GM19438 (cell line): ENCODE data around the gene RANBP6.

Experiments
- ATAC-seq: cut with Tn5 transposase; IDR thresholded peaks from one replicate; pipeline ENCODE4 v1.9.1; 2021; ENCODE audit warnings: low read depth; ENCODE audit not compliant: unreplicated experiment

RANBP6 gene

DNA sequence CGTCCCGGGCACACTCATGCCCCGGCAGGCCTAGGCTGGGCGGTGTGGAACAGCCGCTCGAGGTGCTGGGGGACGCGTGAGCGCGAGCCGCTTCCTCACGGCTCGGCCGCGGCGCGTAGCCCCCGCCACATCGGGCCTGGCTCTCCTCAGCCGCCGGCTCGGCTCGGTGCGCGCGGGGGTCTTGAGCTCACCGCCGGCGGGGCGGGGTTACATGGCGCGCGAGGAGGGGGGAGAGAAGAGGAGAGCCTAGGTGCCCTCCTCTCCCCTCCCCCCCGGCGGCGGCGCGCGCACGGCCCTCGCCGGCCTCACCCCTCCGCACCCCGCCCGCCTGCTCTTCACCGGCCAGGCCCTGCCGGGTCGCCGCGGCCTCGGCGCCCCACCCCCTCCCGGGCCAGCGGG lies 7.7 kb downstream of the RANBP6 start:
- ATAC-seq = peak; percentile 33

- ATAC-seq = peak; percentile 63
These were observed 8.2 kb downstream of the RANBP6 start for GRCh38 chr9:6007058-6007769.

- no peak for ATAC-seq
These were observed 8.7 kb downstream of the RANBP6 start for GRCh38 chr9:6006749-6007057.

DNA sequence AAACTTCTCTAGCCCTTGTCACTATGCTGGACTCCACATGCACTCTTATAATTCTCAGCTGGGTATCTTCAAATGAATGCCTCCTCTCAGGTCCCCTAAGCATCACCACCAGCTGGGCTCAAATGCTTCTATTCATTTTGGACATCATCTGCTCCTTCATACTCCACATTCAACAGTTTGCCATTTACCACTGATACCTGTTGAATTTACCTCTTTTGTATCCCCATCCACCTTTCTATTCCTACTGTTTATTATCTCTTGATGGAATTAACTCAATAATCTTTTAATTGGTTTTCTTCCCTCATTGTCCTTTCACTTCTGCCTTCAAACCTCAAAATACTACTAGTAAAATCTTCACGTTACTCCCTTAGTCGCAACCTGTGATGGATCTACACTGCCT lies 14.5 kb downstream of the RANBP6 start:
- ATAC-seq = no peak

- no peak for ATAC-seq
These were observed 15.9 kb downstream of the RANBP6 start for GRCh38 chr9:5999443-6000101.

DNA sequence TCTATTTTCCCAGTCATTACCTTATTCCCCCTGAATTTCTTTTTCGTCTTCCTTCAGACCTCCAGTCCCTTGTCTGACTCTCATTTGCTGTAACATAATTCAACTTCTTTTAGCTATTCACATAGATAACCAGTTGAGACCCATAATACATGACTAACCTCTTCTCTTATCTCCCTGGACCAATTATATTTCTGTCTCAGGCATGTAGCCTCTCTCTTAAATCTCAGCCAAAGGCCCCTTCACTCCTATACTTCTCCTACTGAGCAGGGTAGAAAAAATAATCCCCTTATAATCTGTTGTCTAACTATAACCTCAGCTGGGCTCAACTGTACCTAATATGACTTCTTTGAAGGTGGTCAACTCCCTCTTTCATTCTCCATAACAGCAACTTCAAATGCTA lies 20.9 kb downstream of the RANBP6 start:
- ATAC-seq = no peak

DNA sequence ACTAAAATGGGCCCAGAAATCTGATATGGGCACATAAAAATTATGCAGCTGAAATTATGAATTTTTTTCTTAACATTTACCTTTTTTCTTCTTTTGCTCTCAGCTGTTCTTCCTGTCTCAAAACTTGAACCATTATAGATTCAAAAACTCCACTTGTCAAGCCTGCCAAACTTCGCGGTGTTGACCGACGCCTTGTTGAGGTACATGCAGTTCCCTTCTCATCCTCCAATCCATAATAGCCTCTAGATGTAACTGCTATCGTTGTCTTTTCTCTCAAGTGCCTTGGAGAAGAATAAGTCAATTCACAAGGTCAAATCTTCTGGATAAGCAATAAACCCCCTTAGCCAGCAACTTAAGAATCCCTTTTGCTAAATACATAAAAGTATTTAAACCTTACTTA lies 27.2 kb downstream of the RANBP6 start:
- ATAC-seq = no peak

DNA sequence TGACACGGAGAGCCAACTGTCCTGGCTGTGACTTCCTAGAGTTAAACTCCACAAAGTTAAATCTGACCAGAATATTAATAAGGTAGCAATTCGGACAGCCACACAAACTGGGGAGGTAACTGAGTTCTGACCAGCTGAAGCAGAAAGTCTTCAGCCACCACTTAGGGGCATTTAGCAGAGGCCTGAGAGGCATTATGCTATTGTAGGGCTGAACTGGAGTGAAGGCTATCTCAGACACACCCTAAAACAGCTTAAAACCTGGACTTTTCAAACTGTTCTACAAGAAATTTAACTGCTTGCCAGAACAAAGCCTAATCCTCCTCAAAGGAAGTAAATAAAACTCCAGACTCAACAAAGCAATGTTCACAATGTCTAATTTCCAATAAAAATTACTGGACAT lies 32.4 kb downstream of the RANBP6 start:
- ATAC-seq = no peak

GRCh38 chr9:5982317-5982716 lies 33.1 kb downstream of the RANBP6 start:
- ATAC-seq = no peak

DNA sequence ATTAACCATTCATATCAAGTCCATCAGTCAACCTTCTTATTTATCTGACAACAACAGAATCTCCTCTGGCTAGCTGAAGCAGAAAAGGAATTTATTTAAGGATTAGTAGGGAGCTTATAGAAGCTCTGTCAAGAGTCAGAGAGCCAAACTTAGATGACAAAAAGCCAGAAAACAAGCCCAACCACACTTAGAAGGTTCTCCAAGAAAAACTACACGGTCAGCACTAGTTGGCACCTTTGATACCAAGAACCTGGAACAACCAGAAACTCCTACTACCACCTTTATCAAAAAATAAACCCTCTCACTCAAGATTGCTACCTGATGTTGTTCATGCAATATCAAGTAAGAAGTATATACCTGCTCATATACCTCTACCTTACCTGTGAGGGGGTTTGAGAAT lies 36.9 kb downstream of the RANBP6 start:
- ATAC-seq = no peak

DNA sequence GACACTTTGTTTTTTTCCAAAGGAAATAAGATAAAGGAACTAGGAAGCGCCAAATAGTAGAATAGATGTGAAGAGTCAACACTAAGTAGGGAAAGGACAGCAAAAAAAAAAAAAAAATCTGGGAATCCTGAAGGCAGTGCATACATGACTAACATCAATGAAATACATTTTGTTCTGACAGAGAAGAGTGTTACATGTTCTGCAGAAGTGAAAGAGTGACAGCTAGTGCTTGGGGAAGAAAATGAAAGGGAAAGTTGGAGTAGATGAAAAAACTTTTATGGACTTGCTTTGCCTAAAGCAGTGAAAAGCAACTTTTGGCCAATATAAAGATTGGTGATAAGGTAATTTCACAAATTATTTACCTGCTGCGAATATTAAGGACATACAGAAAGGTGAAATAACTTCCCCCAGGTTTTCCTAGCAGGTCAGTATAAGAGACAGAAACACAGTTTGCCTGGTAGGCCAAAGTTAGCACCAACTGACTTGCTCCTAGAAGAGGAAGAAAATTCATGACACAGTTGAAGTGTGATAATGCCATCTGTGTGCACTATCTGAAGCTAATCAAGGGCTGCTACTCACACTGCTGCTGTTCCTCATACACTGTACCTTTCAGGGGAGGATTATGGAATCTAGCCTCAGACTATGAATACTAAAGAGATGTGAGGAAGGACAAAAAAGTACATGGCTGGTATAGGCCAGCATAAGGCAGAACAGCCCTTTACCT lies 38.6 kb downstream of the RANBP6 start:
- ATAC-seq = peak; percentile 57

DNA sequence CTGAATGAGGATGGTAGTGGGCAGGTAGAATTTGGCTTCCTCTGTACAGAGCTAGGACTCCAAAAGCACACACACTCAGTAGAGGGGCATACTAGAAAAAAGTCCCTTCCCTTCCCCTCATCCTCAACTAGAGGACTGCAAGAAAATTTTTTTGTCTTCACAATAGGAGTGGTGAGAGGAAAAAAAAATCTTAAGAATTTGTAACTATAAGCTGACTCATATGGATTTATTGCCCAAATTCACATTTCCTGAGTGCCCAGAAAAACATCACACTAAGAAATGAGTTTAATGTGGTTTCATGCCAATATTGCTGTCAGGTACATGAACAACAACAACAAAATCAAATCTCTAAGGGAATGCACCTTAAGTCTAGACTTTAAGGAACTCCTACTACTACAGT lies 43.7 kb downstream of the RANBP6 start:
- no peak for ATAC-seq
